ENCODE measurements around the gene MEF2D.

MEF2D gene

GRCh38 chr1:156517748-156518147 is 17.2 kb upstream of the MEF2D start:
- no peak for TF ChIP-seq CTCF (IDR thresholded peaks at IDR 0.05; ENCODE audit: insufficient read depth, low read depth, low read length, missing control alignments)
- H3K4me3 ChIP-seq (ENCODE audit: low read length) = no peak overlapping the region
- peak; percentile 69 for DNase-seq (ENCODE audit: low read depth)

GRCh38 chr1:156516821-156517220 is 16.2 kb upstream of the MEF2D start:
- no peak overlapping the region for H3K4me3 ChIP-seq (ENCODE audit: low read length)
- DNase-seq (ENCODE audit: low read depth) = no peak
- no peak for TF ChIP-seq CTCF (IDR thresholded peaks at IDR 0.05; ENCODE audit: insufficient read depth, low read depth, low read length, missing control alignments)

GRCh38 chr1:156515956-156516355 is 15.4 kb upstream of the MEF2D start:
- DNase-seq (ENCODE audit: low read depth) = no peak
- no peak overlapping the region for H3K4me3 ChIP-seq (ENCODE audit: low read length)
- TF ChIP-seq CTCF (IDR thresholded peaks at IDR 0.05; ENCODE audit: insufficient read depth, low read depth, low read length, missing control alignments) = no peak

GRCh38 chr1:156513185-156513584 is 12.6 kb upstream of the MEF2D start:
- TF ChIP-seq CTCF (IDR thresholded peaks at IDR 0.05; ENCODE audit: insufficient read depth, low read depth, low read length, missing control alignments) = no peak

GRCh38 chr1:156511644-156512043 is 11.1 kb upstream of the MEF2D start:
- DNase-seq (ENCODE audit: low read depth) = peak; percentile 57
- TF ChIP-seq CTCF (IDR thresholded peaks at IDR 0.05; ENCODE audit: insufficient read depth, low read depth, low read length, missing control alignments) = no peak
- no peak overlapping the region for H3K4me3 ChIP-seq (ENCODE audit: low read length)

More at GRCh38 chr1:156513185-156513584, 12.6 kb upstream of the MEF2D start:
- no peak overlapping the region for H3K4me3 ChIP-seq (ENCODE audit: low read length)
- DNase-seq (ENCODE audit: low read depth) = no peak

GRCh38 chr1:156510709-156511108 is 10.1 kb upstream of the MEF2D start:
- H3K4me3 ChIP-seq (ENCODE audit: low read length) = no peak overlapping the region
- peak; percentile 19 for DNase-seq (ENCODE audit: low read depth)
- TF ChIP-seq CTCF (IDR thresholded peaks at IDR 0.05; ENCODE audit: insufficient read depth, low read depth, low read length, missing control alignments) = no peak

- H3K4me3 ChIP-seq (ENCODE audit: low read length) = no peak overlapping the region
- no peak for TF ChIP-seq CTCF (IDR thresholded peaks at IDR 0.05; ENCODE audit: insufficient read depth, low read depth, low read length, missing control alignments)
- DNase-seq (ENCODE audit: low read depth) = no peak
Measured at GRCh38 chr1:156509424-156510034, 9.0 kb upstream of the MEF2D start.

Measured in epithelial cell of esophagus (primary cell).